Hepatocyte (in vitro differentiated cells): Measurements from ENCODE around the gene POLR3H.

Source experiments
- EZH2 ChIP-seq: fragments of 200-600 bp; sonication (generic); IDR thresholded peaks from 2 replicates; pipeline ENCODE4 v1.6.1; 2016; ENCODE audit warnings: antibody characterized with exemption, mild to moderate bottlenecking, borderline replicate concordance
- EZH2phosphoT487 ChIP-seq: fragments of 200-600 bp; sonication (generic); IDR thresholded peaks from one replicate; pipeline ENCODE4 v1.6.1; 2018; ENCODE audit warnings: antibody characterized with exemption, mild to moderate bottlenecking, low read depth, moderate library complexity; ENCODE audit not compliant: unreplicated experiment, severe bottlenecking
- TF ChIP-seq, protein P1 (sequence below): fragments of 200-600 bp; sonication (generic); IDR thresholded peaks from 2 replicates; pipeline ENCODE4 v1.5.1; 2016; ENCODE audit warnings: antibody characterized with exemption, mild to moderate bottlenecking; ENCODE audit not compliant: poor library complexity

DNA sequence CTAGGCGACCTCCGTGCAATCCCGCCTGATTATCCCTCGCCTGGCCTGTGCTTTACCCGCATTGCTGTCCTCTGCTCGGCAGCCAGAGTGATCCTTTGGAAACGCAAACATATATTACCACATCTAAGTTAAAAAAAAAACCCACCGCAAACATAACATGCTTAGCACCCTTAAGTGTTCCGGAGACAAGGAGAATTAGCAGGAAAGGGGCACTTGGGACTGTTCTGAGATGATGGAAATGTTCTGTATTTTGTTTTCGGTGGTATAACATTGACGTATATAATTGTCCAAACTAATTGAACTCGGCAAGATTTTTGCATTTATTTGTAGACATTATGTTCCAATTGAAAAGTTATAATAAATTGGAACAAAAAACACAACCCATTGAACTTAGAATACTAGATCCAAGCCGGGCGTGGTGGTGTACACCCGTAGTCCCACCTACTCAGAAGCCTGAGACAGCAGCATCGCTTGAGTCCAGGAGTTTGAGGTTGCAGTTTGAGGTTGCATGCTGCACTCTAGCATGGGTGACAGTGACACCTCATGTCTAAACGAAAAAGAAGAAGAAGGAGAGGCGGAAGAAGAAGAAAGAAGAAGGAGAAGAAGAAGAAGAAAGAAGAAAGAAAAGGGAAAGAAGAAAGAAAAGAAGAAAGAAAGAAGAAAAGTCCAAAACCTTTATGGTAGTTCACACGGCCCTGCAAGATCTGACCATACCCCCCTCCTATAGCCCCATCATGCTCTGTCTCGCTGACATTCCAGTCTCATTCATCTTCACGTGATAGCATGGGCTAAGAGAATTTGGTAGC, 604 bp upstream of the POLR3H start:
- TF ChIP-seq EZH2 (no peak), EZH2phosphoT487 (no peak)
- TF ChIP-seq, protein P1, sequence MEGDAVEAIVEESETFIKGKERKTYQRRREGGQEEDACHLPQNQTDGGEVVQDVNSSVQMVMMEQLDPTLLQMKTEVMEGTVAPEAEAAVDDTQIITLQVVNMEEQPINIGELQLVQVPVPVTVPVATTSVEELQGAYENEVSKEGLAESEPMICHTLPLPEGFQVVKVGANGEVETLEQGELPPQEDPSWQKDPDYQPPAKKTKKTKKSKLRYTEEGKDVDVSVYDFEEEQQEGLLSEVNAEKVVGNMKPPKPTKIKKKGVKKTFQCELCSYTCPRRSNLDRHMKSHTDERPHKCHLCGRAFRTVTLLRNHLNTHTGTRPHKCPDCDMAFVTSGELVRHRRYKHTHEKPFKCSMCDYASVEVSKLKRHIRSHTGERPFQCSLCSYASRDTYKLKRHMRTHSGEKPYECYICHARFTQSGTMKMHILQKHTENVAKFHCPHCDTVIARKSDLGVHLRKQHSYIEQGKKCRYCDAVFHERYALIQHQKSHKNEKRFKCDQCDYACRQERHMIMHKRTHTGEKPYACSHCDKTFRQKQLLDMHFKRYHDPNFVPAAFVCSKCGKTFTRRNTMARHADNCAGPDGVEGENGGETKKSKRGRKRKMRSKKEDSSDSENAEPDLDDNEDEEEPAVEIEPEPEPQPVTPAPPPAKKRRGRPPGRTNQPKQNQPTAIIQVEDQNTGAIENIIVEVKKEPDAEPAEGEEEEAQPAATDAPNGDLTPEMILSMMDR, result no peak
